ENCODE measurements around the gene S100A7.
A peak's percentile ranks its signal among the peaks of the same experiment; 100 is the strongest.

Gene S100A7

GRCh38 chr1:153460551-153460950 is at the start of gene S100A7:
S100A7 (minus strand) TSS chr1:153460651; CDS start chr1:153459013, 1,638 bp downstream.
- DNase-seq (ENCODE audit: low spot score) = no peak

DNA sequence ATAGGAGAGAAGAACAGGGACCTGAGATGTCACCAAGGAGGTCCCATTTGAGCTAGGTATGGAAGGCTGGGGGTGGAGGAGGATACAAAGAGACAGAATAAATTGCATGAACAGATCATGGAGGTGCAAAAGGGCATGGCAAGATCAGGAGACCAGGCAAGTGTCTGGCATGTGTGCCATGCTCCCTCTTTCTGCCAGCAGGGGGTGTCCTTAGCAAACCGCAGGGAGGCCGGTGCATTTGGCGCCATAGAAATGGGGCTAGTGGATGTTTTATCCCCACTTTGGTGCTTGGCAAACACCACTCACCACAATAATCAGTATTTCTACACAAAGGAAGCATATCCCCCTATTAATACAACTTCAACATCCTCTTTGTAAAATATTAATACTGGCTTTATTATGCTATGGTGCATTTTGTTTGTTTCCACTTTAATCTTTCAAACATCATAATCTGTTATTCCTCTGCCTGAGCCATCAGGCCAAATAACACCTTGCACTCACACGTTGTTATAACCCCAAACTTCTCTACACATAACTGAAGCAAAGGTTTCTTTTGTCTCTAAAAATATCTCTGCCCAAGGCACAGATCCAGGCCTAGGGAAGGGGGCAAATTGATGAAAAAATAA is 49.4 kb upstream of the S100A7 start:
- DNase-seq (ENCODE audit: low spot score) = peak; percentile 80

DNA sequence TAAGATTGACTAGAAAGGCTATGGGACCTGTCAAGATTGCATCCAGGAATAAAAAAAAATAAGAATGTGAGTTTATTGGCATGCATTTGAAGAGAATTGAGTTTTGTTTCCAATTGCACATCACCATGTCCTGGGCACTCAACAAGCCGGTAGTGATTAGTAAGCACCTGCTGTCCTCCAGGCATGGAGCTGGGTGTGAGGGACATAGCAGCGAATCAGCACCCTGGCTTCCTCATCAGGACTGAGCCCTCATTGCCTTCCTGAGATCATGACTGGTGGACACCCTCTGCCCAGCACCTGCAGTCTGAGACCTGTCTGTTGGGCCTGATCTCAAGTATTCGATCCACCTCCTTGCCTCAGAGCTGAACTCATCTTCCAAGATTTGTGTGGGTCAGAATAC is 48.6 kb upstream of the S100A7 start:
- no peak for DNase-seq (ENCODE audit: low spot score)

DNA sequence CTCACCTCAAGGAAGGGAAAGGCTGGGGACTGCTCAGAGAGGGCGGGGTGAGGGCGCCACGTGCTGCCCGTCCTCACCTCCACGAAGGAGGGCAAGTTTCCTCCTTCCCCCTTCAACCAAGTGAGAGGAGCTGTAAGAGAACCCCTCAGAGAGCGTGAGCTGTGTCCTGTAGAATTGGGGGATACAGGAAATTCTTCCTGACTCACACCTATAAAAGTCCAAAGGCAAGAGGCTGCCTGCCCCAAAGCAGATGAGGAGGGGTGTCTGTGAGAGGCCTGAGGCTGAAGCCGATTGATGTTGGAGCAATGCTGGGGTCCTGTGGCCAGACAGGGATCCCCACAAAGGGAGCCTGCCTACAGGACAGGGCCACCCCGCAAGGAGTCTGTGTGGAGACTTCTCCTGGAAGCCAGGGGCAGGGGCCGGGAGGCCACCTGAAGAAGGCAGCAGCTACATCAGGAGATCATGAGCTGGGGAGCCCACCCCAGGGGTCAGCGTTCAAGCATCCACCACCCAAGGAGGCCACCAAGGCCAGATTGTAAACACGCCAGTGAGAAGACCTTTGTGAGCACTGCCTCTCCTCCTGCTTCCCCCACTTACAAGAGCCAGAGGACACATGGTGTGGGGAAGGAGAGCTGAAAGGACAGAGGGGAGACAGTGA is 47.6 kb upstream of the S100A7 start:
- DNase-seq (ENCODE audit: low spot score) = no peak

DNA sequence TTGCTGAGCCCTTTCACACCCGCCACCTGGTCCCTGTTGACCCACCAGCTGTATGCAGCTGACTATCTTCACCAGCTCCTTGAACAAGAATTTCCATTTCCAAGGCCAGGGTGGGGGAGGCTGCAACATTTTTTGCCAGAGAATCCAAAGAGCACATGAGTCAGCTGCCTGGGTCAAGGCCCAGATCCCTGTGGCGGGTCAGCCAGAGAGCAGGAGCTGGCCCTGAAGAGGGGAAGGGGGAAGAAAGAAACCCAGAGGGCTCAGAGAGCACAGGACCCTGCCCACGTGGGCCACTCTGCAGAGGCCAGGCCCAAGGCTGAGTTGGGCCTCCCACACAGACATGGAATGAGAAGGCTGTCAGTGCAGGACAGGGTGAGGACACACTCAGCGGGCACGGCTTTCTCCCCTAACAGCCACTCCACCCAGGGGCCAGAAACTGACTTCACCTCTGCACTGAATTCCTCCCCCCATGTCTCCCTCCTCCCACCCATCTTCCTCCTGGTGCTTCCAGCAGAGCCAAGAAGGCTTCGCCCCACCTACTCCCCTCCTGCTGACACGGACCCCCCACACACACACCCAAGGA is 46.5 kb upstream of the S100A7 start:
- no peak for DNase-seq (ENCODE audit: low spot score)

DNA sequence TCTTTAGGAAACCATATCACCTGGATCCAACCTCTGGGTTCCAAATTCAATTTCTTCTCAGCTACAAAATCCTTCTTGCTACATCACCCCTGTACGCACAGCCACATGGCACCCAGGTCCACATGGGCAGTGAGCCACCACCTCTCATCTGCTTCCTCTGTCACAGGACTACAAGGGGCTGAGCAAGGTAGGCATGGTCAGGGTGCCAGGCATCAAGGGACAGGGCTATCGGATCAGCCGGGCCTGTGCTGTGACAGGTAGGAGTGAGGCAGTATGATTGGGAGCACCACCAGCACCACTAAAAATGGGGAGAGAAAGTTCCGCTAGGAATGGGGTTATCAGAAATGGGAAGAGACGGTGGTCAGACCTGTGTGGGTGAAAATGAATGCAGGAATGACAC is 45.9 kb upstream of the S100A7 start:
- DNase-seq (ENCODE audit: low spot score) = no peak

DNA sequence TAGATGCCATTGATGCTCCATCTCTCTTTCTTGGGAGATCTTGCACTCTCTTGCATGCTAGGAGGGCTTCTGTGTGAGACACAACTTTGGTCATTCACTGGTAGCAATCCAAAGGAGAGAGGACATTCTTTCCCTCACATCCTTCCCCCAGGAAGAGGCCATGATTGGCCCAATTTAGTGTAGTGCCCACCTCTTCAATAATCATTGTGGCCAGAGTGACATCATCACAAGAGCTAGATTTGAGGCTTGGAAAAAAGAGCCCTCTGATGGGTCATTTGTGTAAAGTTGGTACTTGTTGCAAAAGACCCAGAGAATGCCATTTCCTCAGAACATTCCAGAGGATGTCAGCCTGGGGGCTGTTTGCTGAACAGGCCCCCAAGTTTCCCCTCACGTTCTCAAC is 45.1 kb upstream of the S100A7 start:
- DNase-seq (ENCODE audit: low spot score) = no peak

DNA sequence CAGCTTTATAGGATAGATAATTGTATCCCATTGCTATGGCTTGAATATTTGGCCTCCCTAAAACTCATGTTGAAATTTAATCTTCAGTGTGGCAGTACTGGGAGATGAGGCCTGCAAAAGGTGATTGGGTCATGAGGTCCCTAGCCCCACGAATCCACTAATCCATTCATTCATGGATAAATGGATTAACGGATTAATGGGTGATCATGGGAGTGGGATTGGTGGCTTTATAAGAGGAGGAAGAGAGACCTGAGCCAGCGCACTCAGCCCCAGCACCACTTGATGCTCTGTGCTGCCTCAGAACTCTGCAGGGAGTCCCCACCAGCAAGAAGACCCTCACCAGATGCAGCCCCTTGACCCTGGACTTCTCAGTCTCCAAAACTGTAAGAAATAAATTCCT is 43.3 kb upstream of the S100A7 start:
- no peak for DNase-seq (ENCODE audit: low spot score)

- no peak for DNase-seq (ENCODE audit: low spot score)
Observed at GRCh38 chr1:153498746-153499145, 38.3 kb upstream of the S100A7 start.

DNA sequence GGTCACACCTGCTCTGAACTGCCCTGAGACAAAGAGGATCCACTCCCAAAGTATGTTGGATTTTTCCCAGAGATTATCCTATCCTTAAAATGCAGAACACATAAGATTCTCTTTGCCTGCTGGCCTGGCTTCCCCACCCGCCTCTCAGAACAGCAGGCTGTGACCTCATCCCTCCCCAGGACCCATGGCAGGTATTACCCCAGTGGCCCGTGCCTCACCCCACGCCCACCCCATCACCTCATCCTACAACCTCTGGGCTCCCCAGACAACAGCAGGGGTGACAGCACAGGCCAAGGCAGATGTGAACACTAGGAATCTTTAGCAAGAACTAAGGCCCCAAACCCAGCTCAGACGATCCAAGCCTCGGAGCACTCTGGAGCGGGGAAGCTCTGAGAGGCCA is 35.1 kb upstream of the S100A7 start:
- DNase-seq (ENCODE audit: low spot score) = no peak

DNA sequence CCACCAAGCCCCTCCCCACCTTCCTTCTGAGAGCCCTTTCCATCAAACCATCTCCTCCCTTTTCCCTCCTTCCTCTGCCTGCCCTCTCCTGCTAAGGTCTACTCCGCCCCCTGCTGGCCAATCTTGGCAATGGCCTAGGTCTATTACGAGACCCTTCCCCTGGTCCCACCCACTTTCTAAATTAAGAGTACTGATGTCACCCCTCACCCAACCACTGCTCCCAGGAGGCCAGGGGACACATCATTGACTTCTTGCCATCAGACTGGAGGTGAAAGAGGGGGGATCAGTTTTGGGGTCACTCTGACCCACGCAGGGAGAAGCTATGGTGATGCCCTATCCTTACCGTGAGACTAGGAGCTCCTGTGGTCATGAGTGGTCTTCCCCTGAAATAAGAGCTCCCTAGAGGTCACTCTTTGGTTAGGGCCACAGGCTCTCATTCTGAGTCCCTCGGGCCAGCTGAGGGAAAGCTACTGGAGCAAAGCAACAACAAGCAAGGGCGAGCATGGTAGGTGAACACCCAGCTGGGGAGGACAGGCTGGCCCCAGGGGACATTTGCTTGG is 34.6 kb upstream of the S100A7 start:
- DNase-seq (ENCODE audit: low spot score) = peak; percentile 86

DNA sequence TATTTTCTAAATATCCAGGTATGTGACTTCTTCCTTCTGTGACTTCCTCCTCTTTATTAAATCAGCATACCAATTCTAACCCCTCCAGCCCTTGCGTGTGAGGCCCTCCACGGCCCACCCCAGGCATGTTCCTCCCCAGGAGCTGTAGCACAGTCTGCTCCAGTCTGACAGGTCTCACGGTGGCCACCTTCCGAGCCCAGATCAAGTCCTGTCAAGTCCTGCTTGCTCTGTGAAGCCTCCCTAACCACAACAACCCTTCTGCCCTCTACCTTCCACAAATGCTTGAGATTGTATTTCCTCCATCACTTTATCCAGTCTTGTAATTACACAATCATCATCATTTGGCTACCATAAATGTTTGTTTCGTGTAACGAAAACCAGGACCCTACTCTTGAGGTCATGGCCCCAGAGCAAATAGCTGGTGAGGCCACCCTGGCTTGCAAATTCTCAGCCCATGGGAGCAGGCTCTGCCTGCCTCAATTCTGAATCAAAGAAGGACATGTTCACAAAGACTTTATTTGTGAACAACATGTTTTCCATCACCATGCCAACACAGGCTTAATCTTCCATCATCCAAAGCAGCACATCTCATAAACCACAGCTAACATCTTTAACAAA is 33.0 kb upstream of the S100A7 start:
- DNase-seq (ENCODE audit: low spot score) = no peak

- no peak for DNase-seq (ENCODE audit: low spot score)
Observed at GRCh38 chr1:153490272-153491051, 30.0 kb upstream of the S100A7 start.

- no peak for DNase-seq (ENCODE audit: low spot score)
Observed at GRCh38 chr1:153488731-153489130, 28.3 kb upstream of the S100A7 start.

- no peak for DNase-seq (ENCODE audit: low spot score)
Observed at GRCh38 chr1:153487707-153488106, 27.3 kb upstream of the S100A7 start.

GRCh38 chr1:153485863-153486262 is 25.4 kb upstream of the S100A7 start:
- no peak for DNase-seq (ENCODE audit: low spot score)

DNA sequence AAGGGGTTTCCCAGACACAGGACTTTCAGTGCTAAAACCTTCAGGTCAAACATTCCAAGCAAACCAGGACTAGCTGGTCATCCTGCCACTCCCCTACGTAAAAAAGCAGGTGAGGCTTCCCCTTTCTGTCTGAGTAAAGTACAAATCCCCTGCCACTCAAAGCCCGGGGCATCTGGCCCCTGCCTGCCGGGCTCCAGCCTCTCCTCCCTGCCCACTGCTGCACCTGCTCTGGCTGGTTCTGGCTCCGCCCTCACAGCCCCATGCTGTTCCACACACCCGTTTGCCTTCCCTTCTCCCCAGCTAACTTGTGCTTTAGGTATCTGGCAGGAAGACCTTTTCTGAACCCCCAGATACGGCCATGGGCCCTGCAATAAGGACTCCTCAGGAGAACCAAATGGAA is 23.3 kb upstream of the S100A7 start:
- peak; percentile 70 for DNase-seq (ENCODE audit: low spot score)

DNA sequence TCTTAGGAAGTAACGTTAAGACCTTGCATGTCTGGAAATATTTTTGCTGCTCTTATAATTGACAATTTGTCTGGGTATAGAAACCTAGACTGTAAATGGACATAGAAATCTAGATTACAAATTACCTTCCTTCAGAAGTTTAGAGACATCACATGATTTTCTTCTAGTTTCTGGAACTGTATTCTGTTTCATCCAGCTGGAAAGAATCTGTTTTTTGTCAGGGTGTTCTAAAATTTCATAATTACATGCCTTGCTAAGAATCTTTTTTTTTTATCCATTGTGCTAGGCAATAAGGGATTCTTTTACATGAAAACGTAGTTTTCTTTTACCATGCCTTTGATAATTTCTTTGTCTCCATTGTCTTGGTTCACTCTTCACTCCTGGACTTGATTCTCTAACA is 20.7 kb upstream of the S100A7 start:
- DNase-seq (ENCODE audit: low spot score) = no peak

DNA sequence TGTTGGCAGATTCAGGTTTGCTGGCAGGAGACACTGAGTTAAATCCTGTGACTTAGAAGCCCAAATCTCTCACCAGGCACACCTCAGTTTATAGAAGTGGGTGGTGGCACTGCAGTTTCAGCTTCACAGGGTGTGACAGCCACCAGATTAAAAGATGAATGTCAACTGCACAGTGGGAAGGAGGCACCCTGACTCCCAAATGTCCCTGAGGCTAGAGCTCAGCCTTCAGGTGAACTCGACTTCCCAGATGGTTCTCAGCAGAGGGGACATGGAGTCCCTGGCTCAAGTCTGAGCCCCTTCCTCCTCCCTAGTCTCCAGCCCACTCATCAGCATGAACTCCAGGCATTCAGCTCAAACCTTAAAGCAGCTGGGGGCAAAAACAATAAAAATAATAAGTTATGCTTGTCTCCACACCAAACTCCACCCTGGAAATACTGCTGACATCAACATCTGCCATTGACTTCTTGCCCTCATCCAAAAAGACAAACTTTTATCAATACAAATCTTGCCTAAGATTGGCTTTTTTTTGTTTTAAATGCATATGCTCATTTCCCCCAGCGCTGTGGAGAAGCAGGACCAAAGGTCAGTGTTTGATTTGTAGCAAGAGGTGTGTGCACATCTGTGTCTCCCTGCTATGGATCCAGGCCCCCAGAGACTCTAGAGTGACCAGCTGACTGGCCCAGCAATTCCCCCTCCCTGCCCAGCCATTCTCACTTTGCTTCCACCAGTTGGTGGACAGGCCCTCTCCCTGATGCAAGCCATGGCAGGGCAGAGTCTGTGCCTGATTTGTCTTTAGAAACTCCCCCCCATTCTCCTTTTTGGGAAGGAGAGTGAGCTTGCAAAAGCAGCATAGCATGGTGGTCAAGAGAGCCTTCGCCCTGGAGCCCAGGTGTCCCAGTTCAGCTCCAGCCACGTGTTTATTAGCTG is 18.5 kb upstream of the S100A7 start:
- DNase-seq (ENCODE audit: low spot score) = no peak

DNA sequence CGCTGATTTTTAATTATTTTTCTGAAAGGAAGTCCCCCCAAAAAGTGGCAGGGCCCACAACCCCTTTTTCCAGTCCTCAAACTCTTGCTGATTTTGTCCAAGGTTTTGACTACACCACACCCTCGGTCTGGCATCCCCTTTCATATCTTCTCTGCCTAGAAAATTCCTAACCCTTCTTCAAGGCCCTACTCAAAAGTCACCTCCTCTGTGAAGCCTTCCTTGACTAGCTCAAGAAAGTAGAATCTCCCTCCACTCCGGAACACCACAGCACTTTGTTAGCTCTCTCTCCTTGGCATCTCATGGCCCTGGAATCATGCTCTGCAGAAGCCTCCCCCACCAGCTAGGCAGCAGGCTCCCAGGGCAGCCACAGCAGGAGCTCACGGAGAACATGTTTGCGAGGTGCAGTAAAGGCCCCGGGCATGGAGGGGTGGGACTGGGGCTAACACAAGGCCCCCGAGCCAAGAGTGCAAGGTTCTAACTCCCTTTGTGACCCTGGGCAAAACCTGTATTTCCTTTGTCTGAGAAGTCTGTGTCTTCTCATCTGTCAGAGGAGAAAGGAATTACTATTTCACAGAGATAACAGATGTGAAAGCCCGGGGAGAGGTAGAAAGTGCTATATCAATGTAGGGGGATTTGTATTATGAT is 17.7 kb upstream of the S100A7 start:
- no peak for DNase-seq (ENCODE audit: low spot score)
